Measurements from ENCODE around the gene NRCAM. TPM values are rescaled to one million over a fixed set of nuclear protein-coding genes. Genes with fewer than 3 reads are reported as not detected.
A peak's percentile ranks its signal among the peaks of the same experiment; 100 is the strongest.

The NRCAM gene
- polyA plus RNA-seq, 3 donors from 2014 or later, result not detected

DNA sequence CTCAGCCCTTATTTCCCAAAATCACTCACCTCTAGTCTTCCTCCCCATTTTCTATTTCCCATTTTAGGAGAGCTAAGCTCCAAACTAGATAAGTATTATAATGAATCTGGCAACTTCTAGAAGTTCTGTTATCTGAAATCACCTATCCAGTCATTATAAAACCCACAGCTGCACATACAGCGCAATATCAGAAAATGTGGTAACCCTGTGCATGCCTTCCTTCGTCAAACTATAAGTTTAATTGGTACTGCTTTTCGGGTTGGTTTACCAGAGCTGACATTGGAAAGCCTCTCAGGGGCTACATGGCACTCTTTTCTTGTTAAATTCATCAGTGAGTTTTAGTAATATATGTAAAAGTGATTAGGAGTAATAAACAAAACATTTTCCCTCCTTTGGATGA is 327.7 kb downstream of the NRCAM start:
- no peak overlapping the region for H3K4me3 Mint-ChIP-seq
- no peaks in the 10 kb centered on the region for H3K4me1 Mint-ChIP-seq
- DNase-seq, result no peak
- no peaks in the 10 kb centered on the region for H3K9me3 Mint-ChIP-seq
- no peaks in the 10 kb centered on the region for H3K36me3 Mint-ChIP-seq
- H3K27me3 Mint-ChIP-seq (ENCODE audit: low read depth in 3 of 3), result peaks cover 0 to 7% (median 0%) of the 10 kb centered on the region in 3 donors
- H3K27ac Mint-ChIP-seq, result no peak overlapping the region

DNA sequence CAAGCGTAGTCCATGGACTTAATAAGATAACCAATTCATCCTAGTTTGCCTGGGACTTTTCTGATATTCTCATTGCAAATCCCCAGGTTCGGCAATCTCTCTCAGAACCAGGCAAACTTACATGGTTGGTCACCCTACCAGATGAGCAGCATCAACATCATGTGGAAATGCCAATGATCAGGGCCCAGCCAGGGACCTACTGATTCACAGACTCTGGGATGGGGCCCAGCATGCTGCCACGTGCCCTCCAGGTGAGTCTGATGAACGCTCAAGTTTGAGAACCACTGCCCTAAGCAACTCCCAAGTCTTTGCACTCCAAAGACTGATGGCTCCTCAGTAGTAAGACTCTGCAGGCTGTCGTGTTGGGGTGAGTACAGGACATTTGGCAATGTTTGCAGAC is 328.8 kb downstream of the NRCAM start:
- DNase-seq, result no peak
- H3K27me3 Mint-ChIP-seq (ENCODE audit: low read depth in 3 of 3), result peaks cover 0 to 6% (median 0%) of the 10 kb centered on the region in 3 donors
- no peaks in the 10 kb centered on the region for H3K4me1 Mint-ChIP-seq
- no peak overlapping the region for H3K4me3 Mint-ChIP-seq
- H3K9me3 Mint-ChIP-seq, result no peaks in the 10 kb centered on the region
- no peaks in the 10 kb centered on the region for H3K36me3 Mint-ChIP-seq
- H3K27ac Mint-ChIP-seq, result no peak overlapping the region

DNA sequence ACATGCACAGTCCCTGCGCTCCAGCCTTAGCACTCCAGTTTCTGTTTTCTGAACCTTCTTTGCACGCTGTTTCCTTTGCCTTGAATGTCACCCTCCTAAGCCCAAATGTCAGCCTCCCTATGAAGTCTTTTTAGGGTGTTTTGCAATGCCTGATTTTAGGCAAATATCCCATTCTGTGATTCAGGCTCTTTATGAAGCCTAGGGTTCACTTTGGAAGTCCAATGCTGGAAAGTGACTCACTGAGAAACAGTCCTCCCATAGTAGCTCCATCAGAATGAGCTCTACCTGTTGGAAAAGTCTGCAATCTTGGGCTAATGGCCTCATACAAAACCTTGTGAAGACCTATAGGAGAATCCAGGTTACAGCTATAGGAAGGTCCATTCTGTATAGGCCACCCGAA is 331.4 kb downstream of the NRCAM start:
- no peak overlapping the region for H3K27ac Mint-ChIP-seq
- DNase-seq, result no peak
- H3K4me3 Mint-ChIP-seq, result no peak overlapping the region
- H3K9me3 Mint-ChIP-seq, result no peaks in the 10 kb centered on the region
- no peaks in the 10 kb centered on the region for H3K36me3 Mint-ChIP-seq
- H3K4me1 Mint-ChIP-seq, result no peaks in the 10 kb centered on the region
- peaks cover 0 to 9% (median 0%) of the 10 kb centered on the region in 3 donors for H3K27me3 Mint-ChIP-seq (ENCODE audit: low read depth in 3 of 3)

DNA sequence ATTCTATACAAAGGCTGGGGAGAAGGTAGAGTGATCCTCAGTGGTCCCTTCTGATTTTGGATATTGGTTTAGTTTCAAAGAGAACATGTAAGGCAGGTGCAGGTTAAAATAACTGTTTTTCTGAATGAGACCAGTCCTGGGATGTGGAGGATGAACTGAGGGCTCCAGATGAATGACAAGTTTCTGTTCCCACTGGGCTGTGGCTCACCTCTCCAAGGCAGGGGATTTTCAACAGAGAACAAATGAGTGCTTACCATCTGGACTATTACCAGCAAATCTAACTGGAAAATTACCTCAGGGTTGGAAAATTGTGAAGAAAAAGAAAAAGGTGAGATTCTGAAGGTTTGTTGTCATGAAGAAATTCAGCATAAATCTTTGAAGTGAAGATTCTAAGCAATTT is 334.1 kb downstream of the NRCAM start:
- no peak overlapping the region for H3K27ac Mint-ChIP-seq
- peaks cover 1 to 9% (median 1%) of the 10 kb centered on the region in 3 donors for H3K27me3 Mint-ChIP-seq (ENCODE audit: low read depth in 3 of 3)
- no peak for DNase-seq
- H3K9me3 Mint-ChIP-seq, result no peaks in the 10 kb centered on the region
- no peaks in the 10 kb centered on the region for H3K4me1 Mint-ChIP-seq
- H3K36me3 Mint-ChIP-seq, result no peaks in the 10 kb centered on the region
- no peak overlapping the region for H3K4me3 Mint-ChIP-seq

DNA sequence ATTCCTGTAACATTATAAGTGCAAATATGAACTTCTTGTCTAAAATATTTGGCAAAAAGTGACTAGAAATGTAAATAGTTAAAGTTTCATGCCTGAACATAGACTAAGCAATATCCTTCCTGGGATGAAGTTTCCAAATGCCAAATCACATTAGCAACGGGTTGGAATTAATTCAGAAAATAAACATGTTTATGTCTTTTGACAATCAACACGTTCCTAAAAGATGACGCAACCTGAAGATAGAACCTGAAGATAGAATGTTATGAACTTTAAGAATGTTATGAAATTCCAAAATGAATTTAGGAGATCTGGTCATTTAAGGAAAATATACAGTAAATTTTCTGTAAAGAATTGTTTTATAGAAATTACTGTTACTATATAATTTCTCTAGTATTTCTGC is 335.3 kb downstream of the NRCAM start:
- DNase-seq, result no peak
- Mint-ChIP-seq H3K36me3 (no peaks in the 10 kb centered on the region), H3K4me3 (no peak overlapping the region), H3K27ac (no peak overlapping the region), H3K27me3 (ENCODE audit: low read depth in 3 of 3) (peaks cover 1 to 6% (median 2%) of the 10 kb centered on the region in 3 donors), H3K4me1 (no peaks in the 10 kb centered on the region), H3K9me3 (no peaks in the 10 kb centered on the region)

DNA sequence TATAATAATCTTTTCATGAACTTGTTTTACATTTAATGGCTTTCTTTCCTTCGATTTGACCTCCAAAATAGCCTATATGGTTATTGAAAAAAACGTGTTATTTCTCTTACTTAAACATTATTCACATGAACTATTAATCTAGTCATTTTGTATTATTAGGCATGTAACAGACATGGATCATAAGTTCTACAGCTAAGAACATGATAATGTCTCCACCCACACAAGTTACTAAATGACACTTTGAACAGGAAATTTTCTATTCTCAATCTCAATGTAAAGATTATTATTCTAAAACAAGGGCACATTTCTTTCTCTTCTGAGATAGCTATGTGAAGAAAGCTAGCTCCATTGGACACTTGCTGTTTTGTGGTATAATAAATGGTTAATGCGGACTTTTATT is 336.0 kb downstream of the NRCAM start:
- Mint-ChIP-seq H3K4me1 (no peaks in the 10 kb centered on the region), H3K4me3 (no peak overlapping the region), H3K27me3 (ENCODE audit: low read depth in 3 of 3) (peaks cover 1 to 6% (median 3%) of the 10 kb centered on the region in 3 donors), H3K36me3 (no peaks in the 10 kb centered on the region), H3K27ac (no peak overlapping the region), H3K9me3 (no peaks in the 10 kb centered on the region)
- no peak for DNase-seq

DNA sequence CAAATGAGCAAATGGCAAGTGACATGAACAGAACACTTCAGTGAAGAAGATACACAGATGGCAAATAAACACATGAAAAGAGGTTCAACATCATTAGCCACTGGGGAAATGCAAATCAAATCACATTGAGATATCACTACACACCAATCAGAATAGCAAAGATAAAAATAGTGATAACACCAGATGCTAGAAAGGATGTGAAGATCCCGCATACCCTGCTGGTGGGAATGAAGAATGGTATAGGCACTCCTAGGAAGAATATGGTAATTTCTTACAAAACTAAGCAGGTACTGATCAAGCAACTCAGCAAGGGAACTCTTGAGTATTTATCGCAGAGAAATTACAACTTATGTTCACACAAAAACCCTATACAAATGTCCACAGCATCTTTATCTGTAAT is 337.3 kb downstream of the NRCAM start:
- peak overlapping the region in 1 of 6 donors; percentile 18 for H3K27ac Mint-ChIP-seq
- no peaks in the 10 kb centered on the region for H3K9me3 Mint-ChIP-seq
- no peak overlapping the region for H3K4me3 Mint-ChIP-seq
- H3K36me3 Mint-ChIP-seq, result no peaks in the 10 kb centered on the region
- H3K4me1 Mint-ChIP-seq, result no peaks in the 10 kb centered on the region
- H3K27me3 Mint-ChIP-seq (ENCODE audit: low read depth in 3 of 3), result peaks cover 1 to 3% (median 3%) of the 10 kb centered on the region in 3 donors
- no peak for DNase-seq

DNA sequence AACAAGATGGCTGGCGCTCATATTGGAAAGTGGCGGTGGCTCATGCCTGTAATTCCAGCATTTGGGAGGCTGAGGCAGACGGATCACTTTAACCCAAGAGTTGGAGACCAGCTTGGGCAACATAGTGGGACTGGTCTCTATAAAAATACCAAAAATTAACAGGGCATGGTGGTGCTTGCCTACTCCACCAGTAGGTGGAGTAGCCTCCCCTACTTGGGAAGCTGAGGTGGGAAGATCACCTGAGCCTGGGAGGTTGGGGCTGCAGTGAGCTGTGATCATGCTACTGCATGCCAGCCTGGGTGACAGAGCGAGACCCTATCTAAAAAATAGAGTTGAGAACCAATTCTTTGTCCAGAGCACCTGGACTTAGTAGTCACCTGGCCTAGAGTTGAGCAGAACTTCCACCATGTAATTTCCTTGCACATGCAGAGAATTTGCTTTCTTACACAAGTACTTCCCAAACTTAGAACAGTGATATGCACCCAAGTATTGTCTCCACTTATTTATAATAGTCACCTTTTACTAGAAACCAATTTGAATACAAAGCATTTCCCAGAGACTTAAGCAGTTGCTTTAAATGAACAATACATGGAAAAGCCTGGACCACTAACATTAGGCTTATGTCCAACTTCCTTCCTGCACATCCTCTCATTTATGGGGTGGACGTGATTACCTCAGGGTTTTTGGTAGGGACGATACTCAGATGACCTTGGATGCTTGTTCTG is 342.0 kb downstream of the NRCAM start:
- H3K27me3 Mint-ChIP-seq (ENCODE audit: low read depth in 3 of 3), result peaks cover 1 to 3% (median 2%) of the 10 kb centered on the region in 3 donors
- no peak overlapping the region for H3K4me3 Mint-ChIP-seq
- no peaks in the 10 kb centered on the region for H3K4me1 Mint-ChIP-seq
- H3K9me3 Mint-ChIP-seq, result no peaks in the 10 kb centered on the region
- no peak overlapping the region for H3K27ac Mint-ChIP-seq
- DNase-seq, result peak in 2 of 3 donors; percentile 6 to 9
- H3K36me3 Mint-ChIP-seq, result no peaks in the 10 kb centered on the region

DNA sequence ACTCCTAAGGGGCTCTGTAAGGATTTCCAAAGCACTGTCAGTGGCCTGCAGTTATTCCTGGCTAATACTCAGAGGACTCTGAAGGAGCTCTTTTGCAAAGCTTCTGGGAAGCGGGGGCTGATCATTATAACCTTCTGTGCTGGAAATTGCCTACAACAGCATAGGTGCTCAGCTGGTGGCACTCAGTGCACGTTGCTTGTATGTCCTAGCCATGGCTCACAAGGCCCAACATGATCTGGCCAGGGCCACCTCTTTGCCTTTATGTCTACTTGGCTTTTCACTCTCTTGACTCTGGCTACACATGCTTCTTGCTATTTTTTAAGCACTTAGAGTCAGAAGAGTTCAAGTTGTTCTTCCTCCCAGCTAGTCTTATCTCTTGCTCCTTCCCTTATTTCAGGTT is 343.6 kb downstream of the NRCAM start:
- no peaks in the 10 kb centered on the region for H3K9me3 Mint-ChIP-seq
- H3K4me3 Mint-ChIP-seq, result no peak overlapping the region
- peaks cover 1 to 3% (median 2%) of the 10 kb centered on the region in 3 donors for H3K27me3 Mint-ChIP-seq (ENCODE audit: low read depth in 3 of 3)
- no peak for DNase-seq
- no peaks in the 10 kb centered on the region for H3K4me1 Mint-ChIP-seq
- no peak overlapping the region for H3K27ac Mint-ChIP-seq
- no peaks in the 10 kb centered on the region for H3K36me3 Mint-ChIP-seq

DNA sequence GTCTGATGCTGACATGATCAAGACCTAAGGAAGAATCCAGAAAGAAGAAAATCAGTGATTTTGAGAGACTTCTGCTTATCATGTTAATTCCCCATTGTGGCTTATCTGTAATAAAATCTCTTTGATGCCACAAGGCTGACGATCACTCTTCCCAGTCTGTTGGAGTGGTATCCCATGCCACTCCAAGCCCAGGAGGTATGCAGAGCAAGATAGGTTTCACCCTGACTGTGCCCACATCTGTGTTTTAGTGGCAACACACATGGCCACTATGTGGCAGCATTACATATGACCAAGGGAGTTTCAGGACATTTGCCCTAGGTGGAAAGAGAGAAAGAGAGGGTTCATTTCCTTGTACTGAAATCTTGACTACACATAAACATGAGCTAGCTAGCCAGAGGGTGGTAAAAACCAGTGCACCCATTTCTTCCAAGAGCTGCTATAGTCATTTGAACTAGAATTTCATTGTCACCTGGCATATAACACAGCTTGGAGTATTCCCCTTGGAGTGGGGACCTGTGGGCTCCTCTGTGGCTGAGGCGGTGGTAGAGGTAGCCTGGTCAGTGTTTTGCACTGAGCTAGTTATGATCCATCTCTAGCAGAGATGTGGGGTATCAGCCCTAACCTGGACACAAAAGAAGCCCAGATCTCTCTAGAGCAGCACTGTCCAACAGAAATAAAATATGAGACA is 346.9 kb downstream of the NRCAM start:
- H3K9me3 Mint-ChIP-seq, result no peaks in the 10 kb centered on the region
- H3K36me3 Mint-ChIP-seq, result no peaks in the 10 kb centered on the region
- H3K27me3 Mint-ChIP-seq (ENCODE audit: low read depth in 3 of 3), result peaks cover 0 to 3% (median 0%) of the 10 kb centered on the region in 3 donors
- no peak overlapping the region for H3K4me3 Mint-ChIP-seq
- H3K27ac Mint-ChIP-seq, result no peak overlapping the region
- no peaks in the 10 kb centered on the region for H3K4me1 Mint-ChIP-seq
- peak in 2 of 3 donors; percentile 7 to 23 for DNase-seq

DNA sequence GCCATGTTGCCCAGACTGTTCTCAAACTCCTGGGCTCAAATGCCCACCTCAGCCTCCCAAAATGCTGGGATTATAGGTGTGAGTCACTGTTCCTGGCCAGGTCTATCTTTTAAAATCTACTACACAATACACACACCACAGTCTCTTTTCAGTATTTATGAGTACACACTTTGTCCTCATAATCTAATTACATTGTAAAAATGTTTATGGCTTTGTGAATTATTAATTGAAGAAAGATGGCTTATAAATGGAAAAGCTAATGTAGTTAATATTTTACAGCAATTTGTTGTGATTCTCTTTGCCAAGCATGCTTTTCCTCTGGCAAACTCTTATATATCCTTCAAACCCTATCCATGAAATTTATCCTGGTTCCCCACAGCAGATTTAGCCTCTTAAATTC is 348.1 kb downstream of the NRCAM start:
- peaks cover 0 to 3% (median 0%) of the 10 kb centered on the region in 3 donors for H3K27me3 Mint-ChIP-seq (ENCODE audit: low read depth in 3 of 3)
- no peaks in the 10 kb centered on the region for H3K4me1 Mint-ChIP-seq

DNA sequence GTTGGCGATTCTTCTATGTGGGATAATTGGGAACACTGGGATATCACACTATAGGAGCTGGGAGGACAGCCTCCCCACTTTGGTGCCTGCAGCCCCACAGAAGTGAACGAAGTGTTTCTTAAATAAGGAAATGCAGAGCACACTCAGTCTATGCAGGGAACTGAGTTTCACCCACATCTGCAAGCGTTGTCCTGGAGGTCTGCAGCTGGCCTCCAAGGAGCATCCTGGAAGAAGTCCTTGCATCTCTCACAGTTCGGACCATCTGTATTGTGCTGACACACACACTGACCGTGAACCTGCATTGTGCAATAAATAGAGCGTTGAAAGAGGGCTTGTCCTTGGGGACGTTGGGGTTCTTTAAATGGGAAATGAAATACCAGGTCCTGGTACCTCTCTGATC is 351.9 kb downstream of the NRCAM start:
- no peak for DNase-seq
- Mint-ChIP-seq H3K27me3 (ENCODE audit: low read depth in 3 of 3) (no peaks in the 10 kb centered on the region), H3K36me3 (no peaks in the 10 kb centered on the region), H3K9me3 (no peaks in the 10 kb centered on the region), H3K4me1 (no peaks in the 10 kb centered on the region), H3K27ac (no peak overlapping the region), H3K4me3 (no peak overlapping the region)

More for the DNA sequence above, 348.1 kb downstream of the NRCAM start:
- no peaks in the 10 kb centered on the region for H3K9me3 Mint-ChIP-seq
- H3K36me3 Mint-ChIP-seq, result no peaks in the 10 kb centered on the region
- no peak for DNase-seq
- no peak overlapping the region for H3K27ac Mint-ChIP-seq
- no peak overlapping the region for H3K4me3 Mint-ChIP-seq

DNA sequence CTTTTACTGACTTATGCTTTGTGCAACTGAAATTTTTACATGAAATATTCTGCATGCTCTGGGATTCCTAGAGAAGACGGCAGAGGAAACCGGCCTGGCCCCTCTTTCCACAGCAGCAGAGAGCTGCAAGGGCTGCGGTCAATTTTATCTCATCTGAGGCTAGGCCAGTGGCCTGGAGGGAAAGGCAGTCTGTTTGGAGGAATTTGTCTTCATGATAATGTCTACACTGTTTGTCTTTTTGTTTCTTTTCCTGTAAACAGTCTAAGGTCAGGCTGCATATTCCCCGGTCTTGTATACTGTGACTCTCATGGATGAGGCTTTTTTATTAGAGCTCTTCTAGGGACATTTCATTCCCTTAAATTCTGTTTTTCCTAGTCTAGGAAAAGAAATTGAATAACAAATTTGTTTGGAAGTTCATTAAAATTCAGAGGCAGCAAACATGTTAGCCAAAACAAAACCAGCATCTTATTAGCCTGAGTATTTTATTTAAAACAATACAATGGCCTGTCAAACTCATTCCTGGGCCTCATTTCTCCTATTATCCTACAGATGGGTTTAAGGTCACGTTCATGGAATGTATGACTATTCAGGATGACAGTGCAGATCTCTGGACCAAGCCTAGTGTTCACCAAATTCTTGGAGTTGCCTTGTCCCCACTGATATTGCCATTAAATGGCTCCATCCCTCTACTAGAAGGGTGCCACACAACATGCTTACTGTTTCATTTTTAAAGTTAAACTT is 352.5 kb downstream of the NRCAM start:
- Mint-ChIP-seq H3K36me3 (no peaks in the 10 kb centered on the region), H3K4me3 (no peak overlapping the region), H3K27ac (no peak overlapping the region), H3K4me1 (no peaks in the 10 kb centered on the region), H3K27me3 (ENCODE audit: low read depth in 3 of 3) (no peaks in the 10 kb centered on the region), H3K9me3 (no peaks in the 10 kb centered on the region)
- no peak for DNase-seq

DNA sequence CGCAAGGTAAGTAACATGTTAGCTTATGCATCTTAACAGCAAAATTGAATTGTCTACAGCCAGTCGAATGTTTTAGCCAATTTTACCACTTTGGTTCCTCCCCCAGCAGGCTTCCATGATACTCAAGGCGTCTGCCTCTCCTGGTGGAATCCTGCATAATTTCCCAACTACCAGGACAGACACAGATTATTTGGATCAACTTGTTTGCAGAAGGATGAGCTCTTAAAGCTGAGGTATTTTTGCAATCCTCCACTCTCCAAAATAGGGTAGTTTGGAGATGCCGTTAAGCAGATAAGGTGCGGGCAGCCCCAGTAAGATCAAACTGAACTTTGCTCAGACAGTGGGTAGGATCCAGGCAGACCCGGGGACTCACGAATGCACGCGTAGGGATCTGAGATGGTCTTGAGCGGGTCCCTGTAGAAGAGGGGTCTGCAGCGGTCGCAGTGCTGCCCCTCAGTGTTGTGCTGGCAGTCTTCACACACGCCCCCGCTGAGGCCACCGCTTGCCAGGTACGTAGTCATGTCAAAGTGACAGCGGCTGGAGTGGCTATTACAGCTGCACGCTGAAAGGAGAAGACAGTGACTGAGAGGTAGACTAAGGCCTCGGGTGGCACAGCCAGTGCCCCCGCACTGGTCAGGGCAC is 353.4 kb downstream of the NRCAM start:
- Mint-ChIP-seq H3K9me3 (no peaks in the 10 kb centered on the region), H3K27me3 (ENCODE audit: low read depth in 3 of 3) (peaks cover 0 to 2% (median 0%) of the 10 kb centered on the region in 3 donors)

More for the DNA sequence above, 353.4 kb downstream of the NRCAM start:
- Mint-ChIP-seq H3K4me3 (no peak overlapping the region), H3K4me1 (no peaks in the 10 kb centered on the region), H3K27ac (no peak overlapping the region), H3K36me3 (no peaks in the 10 kb centered on the region)
- no peak for DNase-seq
